Effector memory CD8-positive, alpha-beta T cell (primary cell): ENCODE results near the gene SLC6A12.

Experiments used
- ATAC-seq: fragments of 150-1000 bp; cut with Tn5 transposase; replicated peaks from 2 replicates; pipeline ENCODE4 v1.10.0; 2021; ENCODE audit warnings: mild to moderate bottlenecking, moderate library complexity
- DNase-seq, 3 experiments: peaks; one replicate each; pipeline ENCODE4 v3.0.0; 2021
- H3K27ac Mint-ChIP-seq, 2 donors: one replicate each; pipeline ENCODE4 v1.8.0; 2022; ENCODE audit warnings: mild to moderate bottlenecking in 2 of 2, mixed read lengths in 2 of 2, moderate library complexity in 2 of 2
- H3K27me3 Mint-ChIP-seq, 2 donors: one replicate each; pipeline ENCODE4 v1.8.0; 2022; ENCODE audit warnings: mixed read lengths in 2 of 2
- H3K36me3 Mint-ChIP-seq: one replicate; pipeline ENCODE4 v1.8.0; 2022; ENCODE audit warnings: mild to moderate bottlenecking, moderate library complexity, mixed read lengths; ENCODE audit not compliant: insufficient read depth
- H3K4me1 Mint-ChIP-seq, 2 donors: one replicate each; pipeline ENCODE4 v1.8.0; 2022; ENCODE audit warnings: low read depth in 2 of 2, mixed read lengths in 2 of 2
- H3K4me3 Mint-ChIP-seq, 2 donors: one replicate each; pipeline ENCODE4 v1.8.0; 2022; ENCODE audit warnings: mild to moderate bottlenecking in 2 of 2, mixed read lengths in 2 of 2, moderate library complexity in 2 of 2
- H3K9me3 Mint-ChIP-seq, 2 donors: one replicate each; pipeline ENCODE4 v1.8.0; 2022; ENCODE audit warnings: mixed read lengths in 2 of 2

The SLC6A12 gene

GRCh38 chr12:163406-163986 is 50.5 kb downstream of the SLC6A12 start:
- H3K27me3 Mint-ChIP-seq: peaks cover 17 to 40% of the 10 kb centered on the region in 2 donors
- no peaks in the 10 kb centered on the region for H3K36me3 Mint-ChIP-seq
- DNase-seq (no peak), ATAC-seq (no peak)
- no peak overlapping the region for H3K27ac Mint-ChIP-seq
- no peaks in the 10 kb centered on the region for H3K9me3 Mint-ChIP-seq
- peaks cover 0 to 1% of the 10 kb centered on the region in 2 donors for H3K4me1 Mint-ChIP-seq
- no peak overlapping the region for H3K4me3 Mint-ChIP-seq

GRCh38 chr12:162467-163307 is 51.3 kb downstream of the SLC6A12 start:
- Mint-ChIP-seq H3K9me3 (no peaks in the 10 kb centered on the region), H3K36me3 (no peaks in the 10 kb centered on the region), H3K27me3 (peaks cover 17 to 34% of the 10 kb centered on the region in 2 donors), H3K27ac (no peak overlapping the region), H3K4me1 (peaks cover 0 to 1% of the 10 kb centered on the region in 2 donors), H3K4me3 (no peak overlapping the region)
- no peak for DNase-seq
- no peak for ATAC-seq

GRCh38 chr12:161823-162222 is 52.1 kb downstream of the SLC6A12 start:
- Mint-ChIP-seq H3K27me3 (peaks cover 10 to 25% of the 10 kb centered on the region in 2 donors), H3K36me3 (no peaks in the 10 kb centered on the region), H3K4me1 (peaks cover 0 to 1% of the 10 kb centered on the region in 2 donors), H3K4me3 (no peak overlapping the region), H3K9me3 (no peaks in the 10 kb centered on the region), H3K27ac (no peak overlapping the region)
- DNase-seq: no peak
- no peak for ATAC-seq

GRCh38 chr12:160858-161257 is 53.1 kb downstream of the SLC6A12 start:
- Mint-ChIP-seq H3K27ac (no peak overlapping the region), H3K4me3 (no peak overlapping the region), H3K27me3 (peaks cover 0 to 16% of the 10 kb centered on the region in 2 donors), H3K9me3 (no peaks in the 10 kb centered on the region), H3K36me3 (no peaks in the 10 kb centered on the region), H3K4me1 (peaks cover 0 to 1% of the 10 kb centered on the region in 2 donors)
- ATAC-seq (no peak), DNase-seq (no peak)

DNA sequence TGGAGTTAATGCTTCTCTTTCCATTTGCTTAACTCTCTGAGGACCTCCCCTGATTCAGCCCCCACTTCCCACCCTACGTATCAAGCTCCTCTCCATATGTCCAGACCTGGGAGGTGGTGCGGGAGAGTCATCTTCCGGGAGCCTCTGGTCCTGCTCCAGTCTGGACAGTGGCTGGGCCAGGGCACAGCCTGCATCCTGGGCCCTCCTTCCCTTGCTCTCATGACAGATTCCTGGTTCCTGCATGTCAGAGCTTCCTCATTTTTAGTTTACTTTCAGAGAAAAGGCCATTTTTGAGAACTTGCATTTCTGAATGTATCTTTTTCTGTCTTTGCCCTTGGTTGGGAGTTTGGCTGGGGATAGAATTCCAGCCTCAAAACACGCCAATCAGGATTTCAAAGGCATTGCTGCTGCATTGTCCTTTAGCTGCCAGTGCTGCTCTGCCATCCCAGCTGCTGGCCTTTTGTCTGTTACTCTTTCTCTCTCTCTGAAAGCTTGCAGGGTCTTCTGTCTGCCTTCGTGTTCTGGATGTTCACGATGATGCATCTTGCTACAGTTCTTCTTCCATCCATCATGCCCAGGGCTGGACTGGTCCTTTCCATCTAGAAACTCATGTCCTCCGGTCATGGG is 54.7 kb downstream of the SLC6A12 start:
- H3K36me3 Mint-ChIP-seq: no peaks in the 10 kb centered on the region
- ATAC-seq (no peak), DNase-seq (no peak)
- H3K27me3 Mint-ChIP-seq: peaks cover 7 to 16% of the 10 kb centered on the region in 2 donors
- H3K9me3 Mint-ChIP-seq: no peaks in the 10 kb centered on the region
- peak overlapping the region in 1 of 2 donors; percentile 6 for H3K27ac Mint-ChIP-seq
- H3K4me1 Mint-ChIP-seq: peaks cover 0 to 1% of the 10 kb centered on the region in 2 donors
- H3K4me3 Mint-ChIP-seq: no peak overlapping the region

GRCh38 chr12:157644-158043 is 56.3 kb downstream of the SLC6A12 start:
- ATAC-seq (no peak), DNase-seq (no peak)
- Mint-ChIP-seq H3K9me3 (no peaks in the 10 kb centered on the region), H3K27me3 (peaks cover 8 to 23% of the 10 kb centered on the region in 2 donors), H3K4me1 (peaks cover 0 to 2% of the 10 kb centered on the region in 2 donors), H3K4me3 (no peak overlapping the region), H3K36me3 (no peaks in the 10 kb centered on the region), H3K27ac (no peak overlapping the region)

DNA sequence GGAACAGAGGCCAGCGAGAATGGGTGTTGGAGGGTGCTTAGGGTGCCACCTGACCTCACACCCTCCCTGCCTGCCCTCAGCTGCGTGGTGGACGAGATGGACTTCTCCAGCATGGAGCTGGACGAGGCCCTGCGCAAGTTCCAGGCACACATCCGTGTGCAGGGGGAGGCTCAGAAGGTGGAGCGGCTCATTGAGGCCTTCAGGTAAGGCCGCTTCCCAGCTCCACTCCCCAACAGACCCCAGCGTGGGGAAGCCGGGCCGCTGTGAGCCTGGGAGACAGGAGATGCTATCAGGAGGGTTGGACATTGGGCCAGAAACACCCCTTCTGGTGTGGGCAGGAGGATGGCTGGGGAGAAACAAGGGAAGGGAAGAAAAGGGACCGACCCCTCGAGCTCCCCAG is 57.0 kb downstream of the SLC6A12 start:
- DNase-seq (no peak), ATAC-seq (no peak)
- Mint-ChIP-seq H3K4me3 (no peak overlapping the region), H3K36me3 (no peaks in the 10 kb centered on the region), H3K27ac (no peak overlapping the region), H3K9me3 (no peaks in the 10 kb centered on the region), H3K4me1 (peaks cover 0 to 2% of the 10 kb centered on the region in 2 donors), H3K27me3 (peaks cover 14 to 30% of the 10 kb centered on the region in 2 donors)

DNA sequence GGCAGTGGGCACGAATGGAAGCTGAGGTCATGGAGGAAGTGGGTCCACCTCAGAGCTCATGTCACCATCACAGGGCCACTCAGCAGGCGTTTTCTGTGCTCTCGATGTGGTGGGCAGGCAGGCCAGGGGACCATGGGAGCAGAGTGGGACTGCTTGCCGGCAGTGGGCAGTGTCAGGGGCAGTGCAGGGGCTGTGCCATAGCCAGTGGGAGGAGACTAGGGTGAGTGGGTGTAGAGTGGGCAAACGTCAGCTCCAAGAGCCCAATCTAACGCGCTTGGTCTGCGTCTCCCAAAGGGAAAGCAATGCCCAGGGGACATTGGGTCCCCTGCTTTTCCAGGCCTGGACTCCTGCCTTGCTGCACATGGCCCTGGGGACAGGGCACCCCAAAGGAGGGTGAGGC is 58.3 kb downstream of the SLC6A12 start:
- Mint-ChIP-seq H3K9me3 (no peaks in the 10 kb centered on the region), H3K36me3 (no peaks in the 10 kb centered on the region), H3K4me3 (no peak overlapping the region), H3K27me3 (peaks cover 19 to 39% of the 10 kb centered on the region in 2 donors), H3K4me1 (peaks cover 0 to 2% of the 10 kb centered on the region in 2 donors), H3K27ac (no peak overlapping the region)
- DNase-seq (no peak), ATAC-seq (no peak)

GRCh38 chr12:155006-155405 is 59.0 kb downstream of the SLC6A12 start:
- DNase-seq (no peak), ATAC-seq (no peak)
- no peaks in the 10 kb centered on the region for H3K36me3 Mint-ChIP-seq
- H3K27ac Mint-ChIP-seq: no peak overlapping the region
- H3K27me3 Mint-ChIP-seq: peaks cover 23 to 45% of the 10 kb centered on the region in 2 donors
- no peaks in the 10 kb centered on the region for H3K9me3 Mint-ChIP-seq
- H3K4me3 Mint-ChIP-seq: no peak overlapping the region
- H3K4me1 Mint-ChIP-seq: peaks cover 0 to 2% of the 10 kb centered on the region in 2 donors

DNA sequence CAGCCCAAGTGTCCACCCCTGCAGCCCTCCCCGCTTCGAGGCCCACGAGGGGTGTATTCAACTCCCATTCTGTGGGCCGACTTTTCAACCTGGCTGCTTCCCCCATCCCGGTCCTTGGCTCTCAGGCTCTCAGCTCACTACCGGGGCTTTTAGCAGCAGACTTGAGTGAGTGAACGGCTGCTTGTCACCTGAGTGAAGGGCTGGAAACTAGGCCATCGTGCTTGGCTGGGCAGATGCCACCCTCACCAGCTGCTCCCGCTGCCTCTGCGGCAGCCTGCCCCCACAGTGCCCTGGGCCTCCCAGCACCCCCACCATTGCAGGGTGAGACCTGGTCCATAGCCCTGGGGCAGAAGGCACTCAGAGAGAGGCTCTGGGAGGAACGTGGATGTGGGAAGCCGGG is 59.9 kb downstream of the SLC6A12 start:
- no peaks in the 10 kb centered on the region for H3K9me3 Mint-ChIP-seq
- peaks cover 31 to 55% of the 10 kb centered on the region in 2 donors for H3K27me3 Mint-ChIP-seq
- peaks cover 0 to 2% of the 10 kb centered on the region in 2 donors for H3K4me1 Mint-ChIP-seq
- no peak for ATAC-seq
- no peaks in the 10 kb centered on the region for H3K36me3 Mint-ChIP-seq
- DNase-seq: no peak
- H3K27ac Mint-ChIP-seq: no peak overlapping the region
- no peak overlapping the region for H3K4me3 Mint-ChIP-seq

- H3K27me3 Mint-ChIP-seq: peaks cover 31 to 58% of the 10 kb centered on the region in 2 donors
- H3K36me3 Mint-ChIP-seq: no peaks in the 10 kb centered on the region
- H3K27ac Mint-ChIP-seq: no peak overlapping the region
- DNase-seq (peak in 2 of 3 experiments; percentile 7 to 16), ATAC-seq (peak; percentile 55)
- peaks cover 0 to 2% of the 10 kb centered on the region in 2 donors for H3K4me1 Mint-ChIP-seq
- no peak overlapping the region for H3K4me3 Mint-ChIP-seq
- H3K9me3 Mint-ChIP-seq: no peaks in the 10 kb centered on the region
Observed at GRCh38 chr12:153080-153746, 60.7 kb downstream of the SLC6A12 start.

DNA sequence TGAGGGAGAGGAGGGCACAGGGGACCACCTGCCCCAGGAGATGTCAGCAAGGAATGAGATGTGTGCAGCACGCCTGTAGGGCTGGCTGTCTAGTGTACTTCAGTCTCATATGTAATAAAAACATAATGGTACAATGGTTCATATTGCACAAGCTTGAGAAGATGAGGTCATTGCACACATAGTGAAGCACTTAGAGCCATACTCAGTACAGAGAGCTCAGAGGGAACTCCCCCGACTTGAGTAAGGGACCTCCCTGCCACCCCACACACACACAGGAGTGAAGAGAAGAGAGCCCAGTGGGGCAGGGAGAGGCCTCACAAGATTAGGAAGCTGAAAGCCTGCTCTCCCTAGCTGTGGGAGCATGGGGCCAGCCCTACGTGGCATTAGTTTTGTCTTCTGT is 61.5 kb downstream of the SLC6A12 start:
- H3K36me3 Mint-ChIP-seq: no peaks in the 10 kb centered on the region
- DNase-seq (no peak), ATAC-seq (no peak)
- H3K4me1 Mint-ChIP-seq: peaks cover 0 to 2% of the 10 kb centered on the region in 2 donors
- H3K27me3 Mint-ChIP-seq: peaks cover 31 to 64% of the 10 kb centered on the region in 2 donors
- H3K4me3 Mint-ChIP-seq: no peak overlapping the region
- no peaks in the 10 kb centered on the region for H3K9me3 Mint-ChIP-seq
- no peak overlapping the region for H3K27ac Mint-ChIP-seq

GRCh38 chr12:151579-151978 is 62.4 kb downstream of the SLC6A12 start:
- no peak for DNase-seq
- Mint-ChIP-seq H3K4me1 (peaks cover 0 to 2% of the 10 kb centered on the region in 2 donors), H3K4me3 (no peak overlapping the region), H3K27me3 (peaks cover 31 to 64% of the 10 kb centered on the region in 2 donors), H3K9me3 (no peaks in the 10 kb centered on the region), H3K36me3 (no peaks in the 10 kb centered on the region), H3K27ac (no peak overlapping the region)
- ATAC-seq: no peak
